Trophoblast cell (in vitro differentiated cells and primary cell): ENCODE results near the gene AJM1.
A peak's percentile ranks its signal among the peaks of the same experiment; 100 is the strongest.

Experiments used
- DNase-seq, 2 donors: peaks; one replicate each; pipeline ENCODE4 v3.0.0-alpha.2; 2016
- H2AFZ ChIP-seq: 2 replicates; pipeline ENCODE4 v1.6.1; 2013; ENCODE audit warnings: low read length, moderate library complexity, mild to moderate bottlenecking; ENCODE audit not compliant: insufficient read depth, poor library complexity
- H2AK5ac ChIP-seq: 2 replicates; pipeline ENCODE4 v1.6.1; 2013; ENCODE audit warnings: mild to moderate bottlenecking, low read length
- H2BK120ac ChIP-seq: 2 replicates; pipeline ENCODE4 v1.6.1; 2013; ENCODE audit warnings: low read length, mild to moderate bottlenecking, moderate library complexity; ENCODE audit not compliant: insufficient read depth, poor library complexity
- H2BK12ac ChIP-seq: 2 replicates; pipeline ENCODE4 v1.6.1; 2013; ENCODE audit warnings: mild to moderate bottlenecking, low read length, moderate library complexity
- H2BK5ac ChIP-seq: 2 replicates; pipeline ENCODE4 v1.6.1; 2013; ENCODE audit warnings: low read length, low read depth, moderate library complexity, mild to moderate bottlenecking; ENCODE audit not compliant: poor library complexity
- H3K14ac ChIP-seq: 2 replicates; pipeline ENCODE4 v1.6.1; 2013; ENCODE audit warnings: mild to moderate bottlenecking, low read length
- H3K18ac ChIP-seq: 2 replicates; pipeline ENCODE4 v1.6.1; 2013; ENCODE audit warnings: mild to moderate bottlenecking, low read length
- H3K23ac ChIP-seq: 2 replicates; pipeline ENCODE4 v1.6.1; 2013; ENCODE audit warnings: low read length
- H3K27ac ChIP-seq: 2 replicates; pipeline ENCODE4 v1.5.1; 2013; ENCODE audit warnings: low read depth, mild to moderate bottlenecking, inconsistent platforms, low read length, moderate library complexity
- H3K27me3 ChIP-seq: 2 replicates; pipeline ENCODE4 v1.6.1; 2013; ENCODE audit warnings: inconsistent platforms, mild to moderate bottlenecking, low read length, moderate library complexity; ENCODE audit not compliant: insufficient read depth
- H3K36me3 ChIP-seq, 2 experiments: 1 replicate in 1 of 2; 2 replicates in 1 of 2; pipeline ENCODE4 v1.6.1; 2013; ENCODE audit warnings: low read length in 2 of 2, mild to moderate bottlenecking in 2 of 2, moderate library complexity in 1 of 2; ENCODE audit not compliant: insufficient read depth in 2 of 2, control insufficient read depth in 1 of 2
- H3K4ac ChIP-seq: 2 replicates; pipeline ENCODE4 v1.6.1; 2013; ENCODE audit warnings: low read depth, mild to moderate bottlenecking, low read length, moderate library complexity
- H3K4me1 ChIP-seq, 2 experiments: 1 replicate in 1 of 2; 2 replicates in 1 of 2; pipeline ENCODE4 v1.6.1; 2013; ENCODE audit warnings: low read length in 2 of 2, mild to moderate bottlenecking in 2 of 2, moderate library complexity in 1 of 2; ENCODE audit not compliant: insufficient read depth in 2 of 2, control insufficient read depth in 1 of 2
- H3K4me2 ChIP-seq: 2 replicates; pipeline ENCODE4 v1.6.1; 2013; ENCODE audit warnings: inconsistent platforms, mild to moderate bottlenecking, low read length, moderate library complexity
- H3K4me3 ChIP-seq: 2 replicates; pipeline ENCODE4 v1.5.1; 2013; ENCODE audit warnings: mild to moderate bottlenecking, low read depth, low read length, inconsistent platforms
- H3K79me1 ChIP-seq: one replicate; pipeline ENCODE4 v1.6.1; 2013; ENCODE audit warnings: low read length
- H3K79me2 ChIP-seq: 2 replicates; pipeline ENCODE4 v1.6.1; 2013; ENCODE audit warnings: low read length, mild to moderate bottlenecking; ENCODE audit not compliant: control insufficient read depth, insufficient read depth, poor library complexity
- H3K9ac ChIP-seq: 2 replicates; pipeline ENCODE4 v1.6.1; 2013; ENCODE audit warnings: mild to moderate bottlenecking, low read length
- H3K9me3 ChIP-seq: 2 replicates; pipeline ENCODE4 v1.6.1; 2013; ENCODE audit warnings: low read depth, mild to moderate bottlenecking, control low read depth, inconsistent platforms, low read length; ENCODE audit not compliant: insufficient read depth
- H4K12ac ChIP-seq: 2 replicates; pipeline ENCODE4 v1.6.1; 2013; ENCODE audit warnings: low read depth, mild to moderate bottlenecking, low read length, moderate library complexity
- H4K8ac ChIP-seq: 2 replicates; pipeline ENCODE4 v1.6.1; 2013; ENCODE audit warnings: low read depth, mild to moderate bottlenecking, low read length, moderate library complexity
- H4K91ac ChIP-seq: one replicate; pipeline ENCODE4 v1.6.1; 2013; ENCODE audit warnings: low read depth, mild to moderate bottlenecking, low read length, moderate library complexity
- WGBS: extraction: QIAGEN DNeasy Blood & Tissue Kit; methylation state at CpG from one replicate; pipeline ENCODE4 v1.1.7; 2013; ENCODE audit warnings: missing lambda C conversion rate; ENCODE audit not compliant: insufficient read length, insufficient coverage; ENCODE audit errors: extremely low coverage; 5-methylcytosine and 5-hydroxymethylcytosine counted together

AJM1 gene

GRCh38 chr9:136857581-136858412, 15.5 kb downstream of the AJM1 start:
- Histone ChIP-seq H3K4me3 (no peak overlapping the region), H3K27ac (no peak overlapping the region), H3K4me2 (no peak overlapping the region), H4K91ac (no peak overlapping the region), H3K18ac (no peak overlapping the region), H2BK12ac (no peak overlapping the region), H2AK5ac (no peak overlapping the region), H2AFZ (no peak overlapping the region), H3K4ac (no peak overlapping the region), H3K9ac (no peak overlapping the region), H4K12ac (no peak overlapping the region), H4K8ac (no peak overlapping the region), H3K27me3 (no peaks in the 10 kb centered on the region), H3K79me2 (no peaks in the 10 kb centered on the region), H3K79me1 (no peaks in the 10 kb centered on the region), H2BK5ac (no peak overlapping the region), H3K9me3 (peaks cover 3% of the 10 kb centered on the region), H2BK120ac (no peak overlapping the region), H3K4me1 (peaks cover 3 to 8% of the 10 kb centered on the region in 2 experiments), H3K36me3 (peaks cover 43 to 44% of the 10 kb centered on the region in 2 experiments), H3K14ac (no peak overlapping the region), H3K23ac (no peak overlapping the region)
- DNase-seq, result no peak
- WGBS, result no CpG with 5 or more reads among the region's 29 CpGs

- H2BK120ac ChIP-seq, result no peak overlapping the region
- no peak overlapping the region for H3K4ac ChIP-seq
- no peak overlapping the region for H3K27ac ChIP-seq
- H3K4me3 ChIP-seq, result no peak overlapping the region
- H2BK5ac ChIP-seq, result no peak overlapping the region
- no CpG with 5 or more reads among the region's 15 CpGs for WGBS
- H3K27me3 ChIP-seq, result no peaks in the 10 kb centered on the region
- no peak overlapping the region for H3K14ac ChIP-seq
- no peak overlapping the region for H3K18ac ChIP-seq
- no peak overlapping the region for H4K12ac ChIP-seq
- H3K4me1 ChIP-seq, result peaks cover 3 to 8% of the 10 kb centered on the region in 2 experiments
- no peaks in the 10 kb centered on the region for H3K79me2 ChIP-seq
- H3K79me1 ChIP-seq, result no peaks in the 10 kb centered on the region
- H4K91ac ChIP-seq, result no peak overlapping the region
- H2BK12ac ChIP-seq, result no peak overlapping the region
- H4K8ac ChIP-seq, result no peak overlapping the region
- no peak overlapping the region for H2AFZ ChIP-seq
- DNase-seq, result no peak
- H2AK5ac ChIP-seq, result no peak overlapping the region
- H3K9ac ChIP-seq, result no peak overlapping the region
- no peak overlapping the region for H3K4me2 ChIP-seq
- H3K36me3 ChIP-seq, result peaks cover 49 to 50% of the 10 kb centered on the region in 2 experiments
- no peak overlapping the region for H3K23ac ChIP-seq
- H3K9me3 ChIP-seq, result no peaks in the 10 kb centered on the region
Measured at GRCh38 chr9:136858452-136858843, 16.2 kb downstream of the AJM1 start.

GRCh38 chr9:136858844-136859757, 16.8 kb downstream of the AJM1 start:
- H2BK120ac ChIP-seq, result no peak overlapping the region
- H3K36me3 ChIP-seq, result peaks cover 55% of the 10 kb centered on the region in 2 experiments
- H3K27me3 ChIP-seq, result no peaks in the 10 kb centered on the region
- H2AK5ac ChIP-seq, result no peak overlapping the region
- H3K4me2 ChIP-seq, result no peak overlapping the region
- no peaks in the 10 kb centered on the region for H3K9me3 ChIP-seq
- H2BK5ac ChIP-seq, result no peak overlapping the region
- peak overlapping the region; percentile 32 for H4K12ac ChIP-seq
- H4K91ac ChIP-seq, result no peak overlapping the region
- H3K23ac ChIP-seq, result no peak overlapping the region
- H3K4ac ChIP-seq, result no peak overlapping the region
- no peaks in the 10 kb centered on the region for H3K79me2 ChIP-seq
- H3K18ac ChIP-seq, result no peak overlapping the region
- H3K27ac ChIP-seq, result no peak overlapping the region
- H2BK12ac ChIP-seq, result no peak overlapping the region
- no peak overlapping the region for H3K4me3 ChIP-seq
- H3K79me1 ChIP-seq, result no peaks in the 10 kb centered on the region
- no peak overlapping the region for H3K14ac ChIP-seq
- H2AFZ ChIP-seq, result no peak overlapping the region
- no CpG with 5 or more reads among the region's 20 CpGs for WGBS
- no peak for DNase-seq
- peaks cover 3 to 8% of the 10 kb centered on the region in 2 experiments for H3K4me1 ChIP-seq
- H3K9ac ChIP-seq, result no peak overlapping the region
- H4K8ac ChIP-seq, result no peak overlapping the region

- Histone ChIP-seq H4K12ac (no peak overlapping the region), H3K9me3 (no peaks in the 10 kb centered on the region), H3K9ac (no peak overlapping the region), H2BK5ac (no peak overlapping the region), H4K91ac (no peak overlapping the region), H3K79me1 (no peaks in the 10 kb centered on the region), H3K36me3 (peaks cover 55 to 63% of the 10 kb centered on the region in 2 experiments), H3K4me2 (no peak overlapping the region), H2AFZ (no peak overlapping the region), H3K79me2 (peaks cover 7% of the 10 kb centered on the region), H3K27ac (no peak overlapping the region), H3K18ac (no peak overlapping the region), H3K4me3 (no peak overlapping the region), H3K23ac (no peak overlapping the region), H3K4ac (no peak overlapping the region), H2BK12ac (no peak overlapping the region), H3K14ac (no peak overlapping the region), H4K8ac (no peak overlapping the region), H3K27me3 (no peaks in the 10 kb centered on the region), H2AK5ac (no peak overlapping the region), H2BK120ac (no peak overlapping the region), H3K4me1 (peaks cover 7 to 13% of the 10 kb centered on the region in 2 experiments)
- DNase-seq, result no peak
- WGBS, result no CpG with 5 or more reads among the region's 9 CpGs
Measured at GRCh38 chr9:136860529-136860928, 18.3 kb downstream of the AJM1 start.
